IMR-90 (cell line): ENCODE data around the gene TGFBR2. TPM values are rescaled to one million over a fixed set of nuclear protein-coding genes. Genes with fewer than 3 reads are reported as not detected.

Experiments used
- ATAC-seq: fragments of 200-7000 bp; cut with Tn5 transposase; 2 replicates; pipeline ENCODE4 v1.9.1; 2020; ENCODE audit warnings: low read depth, mild to moderate bottlenecking, moderate library complexity
- BruUV-seq: library from RNA; stranded (reverse); fragments of 400-500 nt; replicated peaks from 2 replicates; lab custom pipeline; 2021; lab: Mats Ljungman, UMichigan
- CTCF ChIA-PET: fragments of 300-600 bp; formaldehyde crosslinking; extraction: SDS; loops from one replicate; lab custom pipeline; 2021; ENCODE audit warnings: antibody characterized with exemption; lab: Yijun Ruan, JAX
- POLR2A ChIA-PET: fragments of 300-600 bp; sonication (Branson Sonifier 250); formaldehyde crosslinking; loops from one replicate; lab custom pipeline; 2022; ENCODE audit warnings: antibody characterized with exemption; ENCODE audit not compliant: unreplicated experiment; lab: Charles Lee
- DNase-seq: peaks from one replicate; pipeline ENCODE4 v3.0.0; 2013
- H2AFZ ChIP-seq: replicated peaks from 2 replicates; pipeline ENCODE3; 2013; ENCODE audit warnings: low read length, mild to moderate bottlenecking; ENCODE audit not compliant: poor library complexity
- H2AK5ac ChIP-seq: 2 replicates; pipeline ENCODE4 v1.6.1; 2013; ENCODE audit warnings: low read depth, low read length, inconsistent platforms
- H2AK9ac ChIP-seq: replicated peaks from 2 replicates; pipeline ENCODE3; 2013; ENCODE audit warnings: mild to moderate bottlenecking, low read depth, low read length, moderate library complexity; ENCODE audit not compliant: poor library complexity
- H2BK120ac ChIP-seq: 2 replicates; pipeline ENCODE4 v1.6.1; 2013; ENCODE audit warnings: low read depth, low read length, inconsistent platforms
- H2BK15ac ChIP-seq: 3 replicates; pipeline ENCODE4 v1.6.1; 2013; ENCODE audit warnings: low read depth, low read length, inconsistent platforms
- H2BK20ac ChIP-seq: 2 replicates; pipeline ENCODE4 v1.6.1; 2013; ENCODE audit warnings: low read depth, mild to moderate bottlenecking, inconsistent platforms, low read length, moderate library complexity
- H2BK5ac ChIP-seq: 2 replicates; pipeline ENCODE4 v1.6.1; 2013; ENCODE audit warnings: mild to moderate bottlenecking, low read depth, low read length, inconsistent platforms; ENCODE audit not compliant: poor library complexity, severe bottlenecking
- H3K14ac ChIP-seq: replicated peaks from 2 replicates; pipeline ENCODE4 v1.6.1; 2013; ENCODE audit warnings: low read depth, low read length, inconsistent platforms
- H3K18ac ChIP-seq: 2 replicates; pipeline ENCODE4 v1.6.1; 2013; ENCODE audit warnings: low read depth, low read length, control low read depth
- H3K23ac ChIP-seq: 2 replicates; pipeline ENCODE4 v1.6.1; 2013; ENCODE audit warnings: low read depth, low read length, inconsistent platforms
- H3K27ac ChIP-seq: 2 replicates; pipeline ENCODE4 v1.5.1; 2013; ENCODE audit warnings: mild to moderate bottlenecking, control low read depth, low read length; ENCODE audit not compliant: insufficient read depth
- H3K27me3 ChIP-seq: 2 replicates; pipeline ENCODE4 v1.6.1; 2013; ENCODE audit warnings: low read length; ENCODE audit not compliant: control insufficient read depth, insufficient read depth
- H3K36me3 ChIP-seq: 2 replicates; pipeline ENCODE4 v1.6.1; 2013; ENCODE audit warnings: low read length, mixed read lengths; ENCODE audit not compliant: control insufficient read depth, insufficient read depth
- H3K4ac ChIP-seq: 2 replicates; pipeline ENCODE4 v1.6.1; 2013; ENCODE audit warnings: low read depth, low read length, inconsistent platforms
- H3K4me1 ChIP-seq: 2 replicates; pipeline ENCODE4 v1.6.1; 2013; ENCODE audit warnings: low read length, mixed read lengths; ENCODE audit not compliant: control insufficient read depth, insufficient read depth
- H3K4me2 ChIP-seq: 2 replicates; pipeline ENCODE4 v1.6.1; 2013; ENCODE audit warnings: low read depth, mild to moderate bottlenecking, control low read depth, low read length, moderate library complexity
- H3K4me3 ChIP-seq: 2 replicates; pipeline ENCODE4 v1.5.1; 2013; ENCODE audit warnings: low read depth, mild to moderate bottlenecking, control low read depth, low read length, moderate library complexity; ENCODE audit not compliant: insufficient read depth
- H3K56ac ChIP-seq: 2 replicates; pipeline ENCODE4 v1.6.1; 2013; ENCODE audit warnings: low read length, inconsistent platforms; ENCODE audit not compliant: insufficient read depth; ENCODE audit errors: extremely low read depth
- H3K79me1 ChIP-seq, 2 experiments: 2 replicates each; pipeline ENCODE4 v1.6.1; 2013; ENCODE audit warnings: low read length in 2 of 2, inconsistent platforms in 1 of 2, low read depth in 1 of 2
- H3K9ac ChIP-seq: 2 replicates; pipeline ENCODE4 v1.6.1; 2013; ENCODE audit warnings: low read depth, low read length, control low read depth
- H3K9me1 ChIP-seq: 2 replicates; pipeline ENCODE4 v1.6.1; 2013; ENCODE audit warnings: low read length, inconsistent platforms; ENCODE audit not compliant: insufficient read depth
- H3K9me3 ChIP-seq: 2 replicates; pipeline ENCODE4 v1.6.1; 2013; ENCODE audit warnings: low read length; ENCODE audit not compliant: control insufficient read depth, insufficient read depth
- H4K20me1 ChIP-seq: 2 replicates; pipeline ENCODE4 v1.6.1; 2013; ENCODE audit warnings: low read length, inconsistent platforms; ENCODE audit not compliant: insufficient read depth
- H4K5ac ChIP-seq: 2 replicates; pipeline ENCODE4 v1.6.1; 2013; ENCODE audit warnings: mild to moderate bottlenecking, low read depth, low read length, control low read depth
- H4K8ac ChIP-seq, 2 experiments: 2 replicates each; pipeline ENCODE4 v1.6.1; 2013; ENCODE audit warnings: low read depth in 2 of 2, low read length in 2 of 2, control low read depth in 1 of 2, inconsistent platforms in 1 of 2
- H4K91ac ChIP-seq: 2 replicates; pipeline ENCODE4 v1.6.1; 2013; ENCODE audit warnings: low read depth, low read length, inconsistent platforms; ENCODE audit not compliant: insufficient read depth
- BHLHE40 ChIP-seq: fragments of 150-350 bp; IDR thresholded peaks from 2 replicates; pipeline ENCODE4 v1.6.1; 2016; ENCODE audit warnings: mild to moderate bottlenecking, low read depth, low read length
- CEBPB ChIP-seq: IDR thresholded peaks from 2 replicates; pipeline ENCODE4 v1.6.1; 2012; ENCODE audit warnings: low read depth, low read length, improper control_type of control experiment
- CHD1 ChIP-seq: IDR thresholded peaks from 2 replicates; pipeline ENCODE4 v1.6.1; 2012; ENCODE audit warnings: low read depth, low read length, improper control_type of control experiment
- ELK1 ChIP-seq: fragments of 150-350 bp; IDR thresholded peaks from 2 replicates; pipeline ENCODE4 v1.6.1; 2016; ENCODE audit warnings: low read depth, mild to moderate bottlenecking, low read length, moderate library complexity, borderline replicate concordance
- FOS ChIP-seq: fragments of 150-350 bp; IDR thresholded peaks from 2 replicates; pipeline ENCODE4 v1.6.1; 2016; ENCODE audit warnings: low read depth, low read length
- MAFK ChIP-seq: IDR thresholded peaks from 2 replicates; pipeline ENCODE4 v1.6.1; 2012; ENCODE audit warnings: low read depth, low read length, improper control_type of control experiment
- NFE2L2 ChIP-seq: fragments of 150-350 bp; IDR thresholded peaks from 2 replicates; pipeline ENCODE4 v1.6.1; 2016; ENCODE audit warnings: low read depth, mild to moderate bottlenecking, low read length
- POLR2A ChIP-seq: IDR thresholded peaks from 2 replicates; pipeline ENCODE4 v1.6.1; 2012; ENCODE audit warnings: mild to moderate bottlenecking, low read depth, low read length
- RAD21 ChIP-seq: IDR thresholded peaks from 2 replicates; pipeline ENCODE4 v1.6.1; 2012; ENCODE audit warnings: low read length, improper control_type of control experiment
- RFX5 ChIP-seq: IDR thresholded peaks from 2 replicates; pipeline ENCODE4 v1.8.0; 2012; ENCODE audit warnings: low read depth, mild to moderate bottlenecking, low read length, moderate library complexity
- SMC3 ChIP-seq: fragments of 150-350 bp; IDR thresholded peaks from 2 replicates; pipeline ENCODE4 v1.6.1; 2016; ENCODE audit warnings: low read depth, mild to moderate bottlenecking, antibody characterized with exemption, low read length, moderate library complexity
- WGBS, 2 experiments: methylation state at CpG; one replicate each; pipeline versions ENCODE4 v1.1.5 to v1.1.7; 2013; ENCODE audit warnings: missing lambda C conversion rate in 2 of 2; ENCODE audit not compliant: insufficient read length in 1 of 2; ENCODE audit errors: extremely low coverage in 2 of 2; 5-methylcytosine and 5-hydroxymethylcytosine counted together
- dilution Hi-C: fragments of 300-500 bp; cut with HindIII; formaldehyde crosslinking; loops from one replicate; pipeline ENCODE4 v1.14.3; 2018; ENCODE audit warnings: low sequenced_read_pairs; ENCODE audit not compliant: unreplicated experiment
- in situ Hi-C: fragments of 300-500 bp; cut with MboI; formaldehyde crosslinking; loops from 3 replicates; pipeline ENCODE4 v1.14.3; 2019; ENCODE audit warnings: low sequenced_read_pairs, inconsistent platforms, mixed read lengths
- intact Hi-C: fragments of 100-400 bp; cut with micrococcal nuclease; formaldehyde crosslinking; loops from 2 replicates; pipeline ENCODE4 v1.10.0; 2022
- polyA plus RNA-seq, 3 experiments: library from polyadenylated mRNA; depleted of rRNA; stranded (reverse); fragments of >200 nt; gene quantifications; 2 replicates each; pipeline ENCODE4 v1.2.3, GENCODE V29; 2012; ENCODE audit warnings: low replicate concordance in 1 of 3
- total RNA-seq: library from RNA; depleted of rRNA; stranded (reverse); fragments of >200 nt; gene quantifications from 2 replicates; pipeline ENCODE4 v1.2.3, GENCODE V29; 2012
- TF ChIP-seq, protein P1 (sequence below): conservative IDR thresholded peaks from 2 replicates; pipeline ENCODE4 v1.5.1; 2012; ENCODE audit warnings: mild to moderate bottlenecking, low read depth, low read length, improper control_type of control experiment
- TF ChIP-seq, protein P2 (sequence below): fragments of 150-350 bp; IDR thresholded peaks from 2 replicates; pipeline ENCODE4 v1.6.1; 2017; ENCODE audit warnings: mild to moderate bottlenecking, antibody characterized with exemption, low read length, low read depth

Gene TGFBR2
- total and polyA plus RNA-seq, 2 of the 4 experiments (the other 2 are of a cell fraction), result 63.7 to 87.5 TPM

DNA sequence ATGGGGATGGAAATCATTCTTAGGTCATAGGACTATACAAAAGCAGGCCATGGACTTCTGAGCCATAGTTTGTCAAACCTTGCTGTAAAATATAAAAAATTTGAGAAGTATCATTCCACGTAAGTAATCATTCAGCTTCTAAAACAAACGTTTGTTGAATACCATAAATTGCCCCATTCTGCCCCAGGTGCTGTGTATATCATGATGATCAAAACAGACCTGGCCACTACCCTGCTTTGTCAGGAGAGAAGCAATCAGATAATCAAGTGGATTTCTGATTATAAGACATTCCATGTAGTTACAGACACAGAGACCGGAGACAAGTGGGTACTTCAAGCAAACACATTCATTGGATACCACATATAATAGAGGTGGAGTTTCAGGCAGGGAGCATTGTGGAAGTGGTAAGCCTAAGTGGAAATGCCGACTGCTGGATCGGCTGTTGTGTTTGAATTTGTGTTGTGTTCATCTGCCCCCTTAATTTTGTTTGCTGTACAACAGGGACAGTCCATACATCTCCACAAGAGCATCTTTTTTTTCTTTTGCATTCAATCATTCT lies 61.7 kb downstream of the TGFBR2 start:
- Histone ChIP-seq H3K23ac (no peak overlapping the region), H2BK15ac (no peak overlapping the region), H2BK5ac (no peak overlapping the region), H3K36me3 (peaks cover 28% of the 10 kb centered on the region), H2AK5ac (no peak overlapping the region), H4K91ac (no peak overlapping the region), H3K4ac (no peak overlapping the region), H3K18ac (no peak overlapping the region), H3K14ac (no peak overlapping the region), H4K5ac (no peak overlapping the region), H3K4me1 (peaks cover 5% of the 10 kb centered on the region), H3K4me3 (no peak overlapping the region), H3K27ac (no peak overlapping the region), H4K20me1 (no peaks in the 10 kb centered on the region), H2AK9ac (no peak overlapping the region), H2BK120ac (no peak overlapping the region), H3K4me2 (no peak overlapping the region), H2AFZ (no peak overlapping the region), H3K56ac (no peak overlapping the region), H4K8ac (no peak overlapping the region), H3K27me3 (no peaks in the 10 kb centered on the region), H2BK20ac (no peak overlapping the region), H3K79me1 (peaks cover 46 to 71% of the 10 kb centered on the region in 2 experiments), H3K9me3 (no peaks in the 10 kb centered on the region), H3K9ac (no peak overlapping the region), H3K9me1 (peaks cover 20% of the 10 kb centered on the region)
- DNase-seq (no peak), ATAC-seq (no peak)
- in situ Hi-C loops, result no loop called here
- intact Hi-C loops, result no loop called here
- TF ChIP-seq, protein P1, sequence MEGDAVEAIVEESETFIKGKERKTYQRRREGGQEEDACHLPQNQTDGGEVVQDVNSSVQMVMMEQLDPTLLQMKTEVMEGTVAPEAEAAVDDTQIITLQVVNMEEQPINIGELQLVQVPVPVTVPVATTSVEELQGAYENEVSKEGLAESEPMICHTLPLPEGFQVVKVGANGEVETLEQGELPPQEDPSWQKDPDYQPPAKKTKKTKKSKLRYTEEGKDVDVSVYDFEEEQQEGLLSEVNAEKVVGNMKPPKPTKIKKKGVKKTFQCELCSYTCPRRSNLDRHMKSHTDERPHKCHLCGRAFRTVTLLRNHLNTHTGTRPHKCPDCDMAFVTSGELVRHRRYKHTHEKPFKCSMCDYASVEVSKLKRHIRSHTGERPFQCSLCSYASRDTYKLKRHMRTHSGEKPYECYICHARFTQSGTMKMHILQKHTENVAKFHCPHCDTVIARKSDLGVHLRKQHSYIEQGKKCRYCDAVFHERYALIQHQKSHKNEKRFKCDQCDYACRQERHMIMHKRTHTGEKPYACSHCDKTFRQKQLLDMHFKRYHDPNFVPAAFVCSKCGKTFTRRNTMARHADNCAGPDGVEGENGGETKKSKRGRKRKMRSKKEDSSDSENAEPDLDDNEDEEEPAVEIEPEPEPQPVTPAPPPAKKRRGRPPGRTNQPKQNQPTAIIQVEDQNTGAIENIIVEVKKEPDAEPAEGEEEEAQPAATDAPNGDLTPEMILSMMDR, result no peak
- TF ChIP-seq NFE2L2 (no peak), CHD1 (no peak), FOS (no peak), SMC3 (no peak), RAD21 (no peak), MAFK (no peak), RFX5 (no peak), BHLHE40 (no peak), ELK1 (no peak), POLR2A (no peak), CEBPB (no peak)
- TF ChIP-seq, protein P2, sequence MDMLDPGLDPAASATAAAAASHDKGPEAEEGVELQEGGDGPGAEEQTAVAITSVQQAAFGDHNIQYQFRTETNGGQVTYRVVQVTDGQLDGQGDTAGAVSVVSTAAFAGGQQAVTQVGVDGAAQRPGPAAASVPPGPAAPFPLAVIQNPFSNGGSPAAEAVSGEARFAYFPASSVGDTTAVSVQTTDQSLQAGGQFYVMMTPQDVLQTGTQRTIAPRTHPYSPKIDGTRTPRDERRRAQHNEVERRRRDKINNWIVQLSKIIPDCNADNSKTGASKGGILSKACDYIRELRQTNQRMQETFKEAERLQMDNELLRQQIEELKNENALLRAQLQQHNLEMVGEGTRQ, result no peak
- BruUV-seq, result no TSS peak
- dilution Hi-C loops, result no loop called here
- POLR2A ChIA-PET, result no interaction called here
- CTCF ChIA-PET, result no interaction called here
- no CpG with 5 or more reads among the region's 5 CpGs for WGBS, 2 experiments
